ENCODE data around the gene PHLDB3.

- TF ChIP-seq EZH2 (IDR thresholded peaks at IDR 0.05) (no peak), POLR2AphosphoS5 (IDR thresholded peaks at IDR 0.05; ENCODE audit: borderline replicate concordance, low read depth, low read length) (no peak)
Observed at GRCh38 chr19:43545981-43546380, 41.4 kb upstream of the PHLDB3 start.

All from SK-N-MC (cell line).